OCI-LY3 (cell line): ENCODE data around the gene SWT1.
"Not testable (repeated sequence)": the region's sequence is repeated elsewhere in the genome, so short reads cannot be mapped to it uniquely, and the experiment has no call there.

ENCODE experiments used
- H2AFZ ChIP-seq: fragments of 200-600, 300-600 bp; shearing (Covaris generic); 2 replicates; pipeline ENCODE4 v1.6.0; 2014; ENCODE audit warnings: antibody characterized with exemption, low read depth, low read length
- H3K27ac ChIP-seq: fragments of 200-600, 300-600 bp; sonication (generic); 2 replicates; pipeline ENCODE4 v1.5.1; 2014; ENCODE audit warnings: mild to moderate bottlenecking, low read length, moderate library complexity, mixed read lengths
- H3K27me3 ChIP-seq: fragments of 200-600, 300-600 bp; sonication (generic); 2 replicates; pipeline ENCODE4 v1.6.1; 2014; ENCODE audit warnings: low read depth, low read length, mixed read lengths
- H3K36me3 ChIP-seq: fragments of 200-600, 300-600 bp; sonication (generic); replicated peaks from 2 replicates; pipeline ENCODE3; 2014; ENCODE audit warnings: low read depth, low read length, mixed read lengths
- H3K4me1 ChIP-seq: fragments of 300-600, 200-600 bp; sonication (generic); 2 replicates; pipeline ENCODE4 v1.6.1; 2014; ENCODE audit warnings: low read length, mixed read lengths
- H3K4me2 ChIP-seq: fragments of 200-600, 300-600 bp; sonication (generic); 2 replicates; pipeline ENCODE4 v1.6.1; 2014; ENCODE audit warnings: low read length, mixed read lengths
- H3K4me3 ChIP-seq: fragments of 300-600, 200-600 bp; sonication (generic); 2 replicates; pipeline ENCODE4 v1.5.1; 2014; ENCODE audit warnings: antibody characterized with exemption, mild to moderate bottlenecking, low read length, moderate library complexity
- H3K79me2 ChIP-seq: fragments of 300-600, 200-600 bp; shearing (Covaris generic); 2 replicates; pipeline ENCODE4 v1.6.1; 2014; ENCODE audit warnings: mild to moderate bottlenecking, low read length, mixed read lengths
- H3K9ac ChIP-seq: fragments of 300-600, 200-600 bp; shearing (Covaris generic); 2 replicates; pipeline ENCODE4 v1.6.0; 2014; ENCODE audit warnings: mild to moderate bottlenecking, low read length, moderate library complexity
- H3K9me3 ChIP-seq: fragments of 200-600, 300-600 bp; shearing (Covaris generic); 2 replicates; pipeline ENCODE4 v1.6.1; 2014; ENCODE audit warnings: low read length, mixed read lengths; ENCODE audit not compliant: insufficient read depth
- H4K20me1 ChIP-seq: fragments of 200-600, 300-600 bp; sonication (generic); 2 replicates; pipeline ENCODE4 v1.6.1; 2016; ENCODE audit warnings: low read length, mixed read lengths; ENCODE audit not compliant: insufficient read depth
- EZH2phosphoT487 ChIP-seq: fragments of 200-600 bp; shearing (Covaris generic); IDR thresholded peaks from 2 replicates; pipeline ENCODE4 v1.6.1; 2018; ENCODE audit warnings: antibody characterized with exemption, mixed run types, low read depth
- TF ChIP-seq, protein P1 (sequence below): fragments of 200-600, 300-600 bp; sonication (generic); IDR thresholded peaks from 2 replicates; pipeline ENCODE4 v1.5.1; 2014; ENCODE audit warnings: antibody characterized with exemption, low read length, low read depth

Gene SWT1

DNA sequence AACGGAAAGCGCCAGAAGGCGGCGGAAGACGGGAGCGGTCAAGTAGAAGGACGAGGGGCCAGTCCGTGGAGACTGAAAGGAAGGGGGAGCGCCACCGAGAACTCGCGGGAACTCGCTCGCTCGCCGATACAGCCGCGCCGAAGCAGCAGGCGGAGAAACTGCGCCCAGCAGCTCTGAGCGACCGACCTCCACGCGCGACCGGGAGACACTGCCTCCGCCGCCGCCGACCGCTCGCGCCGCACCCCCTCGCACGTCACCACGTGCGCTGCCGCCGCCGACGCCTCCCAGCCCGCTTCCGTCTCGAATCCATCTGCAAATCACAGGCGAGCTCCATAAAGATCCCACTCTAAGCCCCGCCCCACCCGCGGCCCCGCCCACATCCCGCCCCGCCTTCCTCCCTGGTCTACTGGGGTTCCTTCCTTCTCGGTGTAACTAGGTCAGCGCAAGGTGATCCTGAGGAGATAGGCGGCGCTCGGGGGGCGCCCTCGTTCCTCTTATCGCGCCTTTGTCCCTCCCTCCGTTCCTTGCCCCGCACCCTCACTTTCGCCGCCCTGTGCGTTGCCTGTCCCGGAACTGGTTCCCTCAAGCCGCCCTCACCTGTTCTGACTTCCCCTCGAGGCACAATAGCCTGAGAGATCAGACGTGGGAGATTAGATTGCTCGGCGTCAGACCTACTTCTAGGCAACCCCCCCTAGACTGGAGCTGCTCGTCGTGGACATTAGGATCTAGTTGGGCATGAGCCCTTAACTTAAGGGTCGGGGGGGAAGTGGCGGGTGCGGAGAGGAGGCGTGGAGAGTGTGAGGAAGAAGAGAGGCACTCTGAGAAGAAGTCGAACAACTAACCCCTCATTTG, 160.3 kb downstream of the SWT1 start, which contains the start of gene IVNS1ABP:
Gene IVNS1ABP, minus strand, starts transcription at position 210 of the 852 bp plus-strand sequence. CDS start 7,750 bp downstream, outside the sequence.
- Histone ChIP-seq H3K9ac (peak within 1 kb of the TSS; percentile 99), H3K9me3 (no peaks in the 10 kb centered on the region), H3K27ac (peak within 1 kb of the TSS; percentile 99), H2AFZ (no peak within 1 kb of the TSS), H3K27me3 (no peaks in the 10 kb centered on the region), H3K4me2 (peak within 1 kb of the TSS; percentile 99), H3K36me3 (peaks cover 57% of the 10 kb centered on the region), H4K20me1 (peaks cover 38% of the 10 kb centered on the region), H3K4me1 (peaks cover 48% of the 10 kb centered on the region), H3K4me3 (peak within 1 kb of the TSS; percentile 85), H3K79me2 (peaks cover 72% of the 10 kb centered on the region)
- TF ChIP-seq, protein P1, sequence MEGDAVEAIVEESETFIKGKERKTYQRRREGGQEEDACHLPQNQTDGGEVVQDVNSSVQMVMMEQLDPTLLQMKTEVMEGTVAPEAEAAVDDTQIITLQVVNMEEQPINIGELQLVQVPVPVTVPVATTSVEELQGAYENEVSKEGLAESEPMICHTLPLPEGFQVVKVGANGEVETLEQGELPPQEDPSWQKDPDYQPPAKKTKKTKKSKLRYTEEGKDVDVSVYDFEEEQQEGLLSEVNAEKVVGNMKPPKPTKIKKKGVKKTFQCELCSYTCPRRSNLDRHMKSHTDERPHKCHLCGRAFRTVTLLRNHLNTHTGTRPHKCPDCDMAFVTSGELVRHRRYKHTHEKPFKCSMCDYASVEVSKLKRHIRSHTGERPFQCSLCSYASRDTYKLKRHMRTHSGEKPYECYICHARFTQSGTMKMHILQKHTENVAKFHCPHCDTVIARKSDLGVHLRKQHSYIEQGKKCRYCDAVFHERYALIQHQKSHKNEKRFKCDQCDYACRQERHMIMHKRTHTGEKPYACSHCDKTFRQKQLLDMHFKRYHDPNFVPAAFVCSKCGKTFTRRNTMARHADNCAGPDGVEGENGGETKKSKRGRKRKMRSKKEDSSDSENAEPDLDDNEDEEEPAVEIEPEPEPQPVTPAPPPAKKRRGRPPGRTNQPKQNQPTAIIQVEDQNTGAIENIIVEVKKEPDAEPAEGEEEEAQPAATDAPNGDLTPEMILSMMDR, result peak; percentile 72
- no peak for TF ChIP-seq EZH2phosphoT487

DNA sequence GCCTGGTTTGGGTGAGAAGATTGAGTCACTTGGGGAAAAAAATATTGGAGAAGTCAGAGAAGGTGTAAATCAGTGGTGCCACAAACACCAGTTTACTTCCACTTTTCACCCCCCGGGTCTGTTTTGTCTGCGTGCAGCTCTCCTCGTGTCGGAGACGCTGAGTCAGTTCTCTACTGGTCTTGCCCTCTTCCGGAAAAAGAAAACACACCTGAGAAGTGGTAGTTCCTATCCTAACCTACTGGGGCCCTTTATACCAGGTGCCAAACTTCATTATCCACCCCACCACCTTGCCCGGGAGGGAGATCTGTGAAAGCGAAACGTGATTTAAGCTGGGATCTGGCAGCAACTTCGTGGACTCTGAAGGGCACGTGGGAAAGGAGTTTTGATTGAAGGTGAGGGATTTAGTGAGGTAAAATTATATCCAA, 160.9 kb downstream of the SWT1 start:
- Histone ChIP-seq H3K79me2 (peaks cover 65% of the 10 kb centered on the region), H3K9ac (peak overlapping the region; percentile 99), H3K9me3 (no peaks in the 10 kb centered on the region), H4K20me1 (peaks cover 31% of the 10 kb centered on the region), H3K27me3 (no peaks in the 10 kb centered on the region), H2AFZ (no peak overlapping the region), H3K4me2 (peak overlapping the region; percentile 99), H3K4me1 (peaks cover 42% of the 10 kb centered on the region), H3K36me3 (peaks cover 51% of the 10 kb centered on the region), H3K4me3 (peak overlapping the region; percentile 84), H3K27ac (peak overlapping the region; percentile 99)
- TF ChIP-seq, protein P1, result no peak
- TF ChIP-seq EZH2phosphoT487, result no peak

DNA sequence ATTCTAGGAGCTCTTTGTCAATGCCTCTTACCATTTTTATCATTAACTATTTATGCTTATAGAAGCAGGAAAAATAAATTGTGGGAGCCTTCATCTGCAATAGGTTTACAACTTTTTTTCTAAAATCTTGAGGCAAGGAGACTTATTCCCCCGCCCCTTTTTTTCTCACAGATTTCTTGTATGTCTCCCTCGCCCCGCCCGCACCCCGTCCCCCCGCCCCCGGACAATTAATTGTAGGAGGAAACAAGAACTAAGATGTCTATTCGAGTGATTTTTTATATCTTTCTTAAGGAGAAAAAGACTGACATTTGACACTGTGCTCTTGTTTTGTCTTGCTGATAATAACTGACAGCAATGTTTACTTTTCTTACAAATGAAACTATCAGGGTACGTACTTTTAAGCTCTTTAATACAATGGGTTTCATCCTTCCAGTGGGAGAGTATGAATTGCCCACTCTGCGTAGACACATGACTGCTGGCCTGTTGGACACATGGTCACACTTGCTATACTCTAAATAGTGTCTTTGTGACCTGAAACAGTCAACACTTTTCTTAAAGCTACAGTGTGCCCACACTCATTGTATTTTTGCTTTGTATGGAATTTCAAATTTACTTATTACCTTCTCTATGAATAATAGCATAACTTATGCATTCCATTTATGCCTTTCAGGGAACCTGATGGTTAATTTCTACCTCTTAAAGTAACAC, 161.6 kb downstream of the SWT1 start:
- peaks cover 45% of the 10 kb centered on the region for H3K36me3 ChIP-seq
- H3K79me2 ChIP-seq, result peaks cover 58% of the 10 kb centered on the region
- peak overlapping the region; percentile 84 for H3K4me3 ChIP-seq
- TF ChIP-seq, protein P1, result no peak
- no peak for TF ChIP-seq EZH2phosphoT487
- H3K4me2 ChIP-seq, result peak overlapping the region; percentile 99
- H3K9me3 ChIP-seq, result no peaks in the 10 kb centered on the region
- H3K27ac ChIP-seq, result peak overlapping the region; percentile 99
- H3K27me3 ChIP-seq, result no peaks in the 10 kb centered on the region
- H2AFZ ChIP-seq, result no peak overlapping the region
- peaks cover 37% of the 10 kb centered on the region for H3K4me1 ChIP-seq
- peaks cover 25% of the 10 kb centered on the region for H4K20me1 ChIP-seq
- H3K9ac ChIP-seq, result peak overlapping the region; percentile 99

DNA sequence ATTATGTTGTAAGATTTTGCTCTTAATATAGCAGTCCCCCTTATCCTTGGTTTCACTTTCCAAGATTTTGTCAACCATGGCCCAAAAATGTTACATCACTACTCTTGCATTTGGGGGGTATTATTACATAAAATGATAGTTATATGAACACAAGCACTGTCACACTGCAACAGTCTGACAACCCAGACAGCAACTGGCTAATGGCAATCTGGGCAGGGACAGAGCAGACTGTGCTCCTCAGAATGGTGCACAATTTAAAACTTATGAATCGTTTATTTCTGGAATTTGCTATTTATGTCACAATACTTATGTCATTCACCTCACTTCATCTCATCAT, 162.1 kb downstream of the SWT1 start:
- peaks cover 43% of the 10 kb centered on the region for H3K36me3 ChIP-seq
- H3K4me2 ChIP-seq, result peak overlapping the region; percentile 99
- no peaks in the 10 kb centered on the region for H3K27me3 ChIP-seq
- H3K79me2 ChIP-seq, result peaks cover 53% of the 10 kb centered on the region
- H3K4me3 ChIP-seq, result peak overlapping the region; percentile 84
- H3K9ac ChIP-seq, result peak overlapping the region; percentile 99
- H3K27ac ChIP-seq, result peak overlapping the region; percentile 99
- no peaks in the 10 kb centered on the region for H3K9me3 ChIP-seq
- H4K20me1 ChIP-seq, result peaks cover 19% of the 10 kb centered on the region
- TF ChIP-seq EZH2phosphoT487, result no peak
- TF ChIP-seq, protein P1, result no peak
- H3K4me1 ChIP-seq, result peaks cover 37% of the 10 kb centered on the region
- no peak overlapping the region for H2AFZ ChIP-seq

DNA sequence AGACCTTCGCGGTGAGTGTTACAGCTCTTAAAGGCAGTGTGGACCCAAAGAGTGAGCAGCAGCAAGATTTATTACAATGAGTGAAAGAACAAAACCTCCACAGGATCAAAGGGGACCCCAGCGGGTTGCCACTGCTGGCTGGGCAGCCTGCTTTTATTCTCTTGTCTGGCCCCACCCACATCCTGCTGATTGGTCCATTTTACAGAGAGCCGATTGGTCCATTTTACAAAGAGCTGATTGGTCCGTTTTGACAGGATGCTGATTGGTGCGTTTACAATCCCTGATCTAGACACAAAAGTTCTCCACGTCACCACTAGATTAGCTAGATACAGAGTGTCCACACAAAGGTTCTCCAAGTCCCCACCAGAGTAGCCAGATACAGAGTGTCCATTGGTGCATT, 164.1 kb downstream of the SWT1 start:
- H3K9me3 ChIP-seq, result not testable (repeated sequence)

More for the DNA sequence above, 164.1 kb downstream of the SWT1 start:
- peaks cover 23% of the 10 kb centered on the region for H3K36me3 ChIP-seq
- peaks cover 33% of the 10 kb centered on the region for H3K79me2 ChIP-seq
- not testable (repeated sequence) for H3K4me3 ChIP-seq, H4K20me1 ChIP-seq, H3K27me3 ChIP-seq, H2AFZ ChIP-seq
- peak overlapping the region; percentile 31 for H3K4me2 ChIP-seq
- peak overlapping the region; percentile 99 for H3K27ac ChIP-seq
- peaks cover 37% of the 10 kb centered on the region for H3K4me1 ChIP-seq
- H3K9ac ChIP-seq, result peak overlapping the region; percentile 40; the same call in 1 of the 2 replicates
